HepG2 (cell line): ENCODE results near the gene GBP1. TPM values are rescaled to one million over a fixed set of nuclear protein-coding genes. Genes with fewer than 3 reads are reported as not detected.

Experiments used
- ATF1 ChIP-seq: IDR thresholded peaks from 2 replicates; pipeline ENCODE4 v1.6.1; 2016; ENCODE audit warnings: mild to moderate bottlenecking, control low read depth
- BCL6 ChIP-seq: IDR thresholded peaks from 2 replicates; pipeline ENCODE4 v1.6.1; 2016; ENCODE audit warnings: missing genetic modification reagents, missing compliant biosample characterization
- DMAP1 ChIP-seq: IDR thresholded peaks from 2 replicates; pipeline ENCODE4 v1.6.1; 2016
- DPF2 ChIP-seq: sonication (generic); formaldehyde crosslinking; IDR thresholded peaks from 2 replicates; pipeline ENCODE4 v1.4.0; 2020; ENCODE audit warnings: mild to moderate bottlenecking, low read depth, missing genetic modification reagents, borderline replicate concordance
- GRHL1 ChIP-seq: sonication (generic); formaldehyde crosslinking; conservative IDR thresholded peaks from 2 replicates; pipeline ENCODE4 v1.8.0; 2022; ENCODE audit warnings: missing genetic modification reagents
- HNF4A ChIP-seq: sonication (generic); formaldehyde crosslinking; IDR thresholded peaks from 2 replicates; pipeline ENCODE4 v1.4.0; 2020; ENCODE audit warnings: missing genetic modification reagents
- KDM4B ChIP-seq: sonication (generic); formaldehyde crosslinking; IDR thresholded peaks from 2 replicates; pipeline ENCODE4 v1.4.0; 2020; ENCODE audit warnings: missing genetic modification reagents
- NFYC ChIP-seq: IDR thresholded peaks from 2 replicates; pipeline ENCODE4 v1.6.1; 2016; ENCODE audit warnings: missing genetic modification reagents, missing compliant biosample characterization
- NKX3-1 ChIP-seq: sonication (generic); formaldehyde crosslinking; IDR thresholded peaks from 2 replicates; pipeline ENCODE4 v1.5.0; 2020; ENCODE audit warnings: missing genetic modification reagents
- PAX8 ChIP-seq: sonication (generic); formaldehyde crosslinking; IDR thresholded peaks from 2 replicates; pipeline ENCODE4 v1.8.0; 2022; ENCODE audit warnings: mild to moderate bottlenecking, missing genetic modification reagents, borderline replicate concordance
- RORA ChIP-seq: sonication (generic); formaldehyde crosslinking; IDR thresholded peaks from 2 replicates; pipeline ENCODE4 v1.5.0; 2020; ENCODE audit warnings: mild to moderate bottlenecking, missing genetic modification reagents, moderate library complexity
- SALL1 ChIP-seq: sonication (generic); formaldehyde crosslinking; IDR thresholded peaks from 2 replicates; pipeline ENCODE4 v1.8.0; 2022; ENCODE audit warnings: mild to moderate bottlenecking, missing genetic modification reagents
- TCF12 ChIP-seq, 2 experiments: fragments of 450-650 bp in 1 of 2; sonication (generic) in 1 of 2; formaldehyde crosslinking in 1 of 2; IDR thresholded peaks; 2 replicates each; pipeline versions ENCODE4 v1.6.1 to v1.8.0; 2017 to 2022; ENCODE audit warnings: antibody characterized with exemption in 1 of 2, mild to moderate bottlenecking in 1 of 2, missing genetic modification reagents in 1 of 2, moderate library complexity in 1 of 2
- TFAP4 ChIP-seq: sonication (generic); IDR thresholded peaks from 2 replicates; pipeline ENCODE4 v1.6.1; 2016; ENCODE audit warnings: low read depth, borderline replicate concordance
- XRCC5 ChIP-seq: fragments of 200-400 bp; formaldehyde crosslinking; optimal IDR thresholded peaks from 2 replicates; pipeline ENCODE3; 2017; ENCODE audit warnings: mild to moderate bottlenecking, low read length
- ZNF232 ChIP-seq: sonication (generic); formaldehyde crosslinking; IDR thresholded peaks from 2 replicates; pipeline ENCODE4 v1.4.0; 2020; ENCODE audit warnings: missing genetic modification reagents, borderline replicate concordance
- ZNF383 ChIP-seq: sonication (generic); formaldehyde crosslinking; IDR thresholded peaks from 2 replicates; pipeline ENCODE4 v1.4.0; 2020; ENCODE audit warnings: missing genetic modification reagents, mild to moderate bottlenecking, borderline replicate concordance
- ZNF432 ChIP-seq: sonication (generic); formaldehyde crosslinking; IDR thresholded peaks from 2 replicates; pipeline ENCODE4 v1.5.0; 2020; ENCODE audit warnings: missing genetic modification reagents, mild to moderate bottlenecking, borderline replicate concordance
- ZNF678 ChIP-seq: sonication (generic); formaldehyde crosslinking; IDR thresholded peaks from 2 replicates; pipeline ENCODE4 v1.4.0; 2020; ENCODE audit warnings: mild to moderate bottlenecking, missing genetic modification reagents
- ZNF740 ChIP-seq: sonication (generic); formaldehyde crosslinking; IDR thresholded peaks from 2 replicates; pipeline ENCODE4 v1.4.0; 2020; ENCODE audit warnings: missing genetic modification reagents
- ZNF777 ChIP-seq: sonication (generic); formaldehyde crosslinking; IDR thresholded peaks from 2 replicates; pipeline ENCODE4 v1.4.0; 2020; ENCODE audit warnings: missing genetic modification reagents
- ZSCAN22 ChIP-seq: sonication (generic); formaldehyde crosslinking; IDR thresholded peaks from 2 replicates; pipeline ENCODE4 v1.4.0; 2020; ENCODE audit warnings: mild to moderate bottlenecking, missing genetic modification reagents
- polyA plus RNA-seq, 8 experiments: library from polyadenylated mRNA; depleted of rRNA in 3 of 8; stranded (reverse) in 7 of 8; unstranded in 1 of 8; fragments of >200 nt; fragmentation: Illumina TruSeq in 4 of 8; extraction: Trizol in 4 of 8; gene quantifications; 2 replicates each; pipeline versions ENCODE4 v1.2.1 to v1.2.3, GENCODE V29; 2011 to 2016; ENCODE audit warnings: low read depth in 4 of 8, missing spikeins in 1 of 8, mixed read lengths in 1 of 8; ENCODE audit not compliant: insufficient read depth in 1 of 8
- total RNA-seq, 5 experiments: library from RNA; depleted of rRNA; stranded (reverse); fragments of >200 nt; fragmentation: Illumina TruSeq; extraction: Trizol; gene quantifications; 2 replicates each; pipeline ENCODE4 v1.2.3, GENCODE V29; 2016; ENCODE audit warnings: low read depth in 1 of 5
- TF ChIP-seq, protein P1 (sequence below): sonication (generic); formaldehyde crosslinking; IDR thresholded peaks from 2 replicates; pipeline ENCODE4 v1.4.0; 2020; ENCODE audit warnings: missing genetic modification reagents
- TF ChIP-seq, protein P2 (sequence below): sonication (generic); formaldehyde crosslinking; IDR thresholded peaks from 2 replicates; pipeline ENCODE4 v1.8.0; 2022; ENCODE audit warnings: mild to moderate bottlenecking, missing genetic modification reagents, moderate library complexity
- TF ChIP-seq, protein P3 (sequence below): IDR thresholded peaks from 2 replicates; pipeline ENCODE4 v1.6.1; 2016; ENCODE audit warnings: missing genetic modification reagents, missing compliant biosample characterization

Gene GBP1
- total and polyA plus RNA-seq, 2 of the 13 experiments (the other 11 are each of a cell fraction or from before 2014, with no cell fraction given), result 0.62 to 2.3 TPM

DNA sequence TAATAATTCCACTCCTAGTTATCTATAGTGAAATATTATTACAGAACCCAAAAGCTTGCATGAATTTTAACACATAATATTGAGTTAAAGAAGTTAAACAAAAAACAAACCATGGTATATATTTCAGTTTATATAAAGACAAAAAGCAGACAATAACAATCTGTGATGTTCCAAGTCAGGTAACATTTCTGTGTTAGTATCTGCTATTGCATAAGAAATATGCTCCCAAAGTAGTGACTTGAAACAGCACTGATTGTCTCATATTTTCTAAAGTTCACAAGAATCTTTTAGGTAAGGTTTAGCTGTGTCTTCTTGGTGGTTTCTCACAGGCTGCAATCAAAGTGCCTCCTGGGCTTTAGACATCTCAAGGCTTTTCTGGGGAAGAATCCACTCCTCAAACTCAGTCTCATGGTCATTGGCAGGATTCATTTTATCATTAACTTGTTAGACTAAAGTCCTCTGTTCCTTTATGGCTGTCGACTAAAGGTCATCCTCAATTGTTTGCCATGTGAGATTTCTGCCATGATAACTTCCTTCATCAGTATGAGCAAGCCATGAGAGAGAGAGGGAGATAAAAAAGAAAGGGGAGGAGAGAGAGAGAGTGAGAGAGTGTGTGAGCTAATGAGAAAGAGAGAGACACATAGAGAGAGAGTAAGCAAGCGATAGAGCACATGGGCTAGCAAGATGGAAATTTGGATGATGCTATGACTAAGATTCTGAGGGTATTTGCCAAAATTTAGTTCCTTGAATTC, 19.9 kb downstream of the GBP1 start (continued):
- TF ChIP-seq TFAP4 (no peak), ZNF432 (CRISPR knock-in tag) (no peak), HNF4A (peak; percentile 97), ZNF232 (CRISPR knock-in tag) (no peak), ZSCAN22 (CRISPR knock-in tag) (no peak), PAX8 (CRISPR knock-in tag) (no peak), ZNF383 (no peak), XRCC5 (no peak), TCF12 (IDR thresholded peaks at IDR 0.05) (no peak), TCF12 (CRISPR knock-in tag; IDR thresholded peaks at IDR 0.05) (no peak), NFYC (CRISPR knock-in tag) (no peak), SALL1 (CRISPR knock-in tag) (peak; percentile 59; the same call in 1 of the 2 replicates), DPF2 (CRISPR knock-in tag) (peak; percentile 76; the same call in 1 of the 2 replicates), NKX3-1 (CRISPR knock-in tag) (peak; percentile 34; the same call in 1 of the 2 replicates), RORA (CRISPR knock-in tag) (no peak), BCL6 (CRISPR knock-in tag) (peak; percentile 86), DMAP1 (CRISPR knock-in tag) (peak; percentile 71), ZNF777 (CRISPR knock-in tag) (no peak), ZNF740 (no peak), KDM4B (CRISPR knock-in tag) (no peak), ATF1 (CRISPR knock-in tag) (peak; percentile 3; the same call in 1 of the 2 replicates), GRHL1 (no peak), ZNF678 (CRISPR knock-in tag) (no peak)
- TF ChIP-seq, protein P1, sequence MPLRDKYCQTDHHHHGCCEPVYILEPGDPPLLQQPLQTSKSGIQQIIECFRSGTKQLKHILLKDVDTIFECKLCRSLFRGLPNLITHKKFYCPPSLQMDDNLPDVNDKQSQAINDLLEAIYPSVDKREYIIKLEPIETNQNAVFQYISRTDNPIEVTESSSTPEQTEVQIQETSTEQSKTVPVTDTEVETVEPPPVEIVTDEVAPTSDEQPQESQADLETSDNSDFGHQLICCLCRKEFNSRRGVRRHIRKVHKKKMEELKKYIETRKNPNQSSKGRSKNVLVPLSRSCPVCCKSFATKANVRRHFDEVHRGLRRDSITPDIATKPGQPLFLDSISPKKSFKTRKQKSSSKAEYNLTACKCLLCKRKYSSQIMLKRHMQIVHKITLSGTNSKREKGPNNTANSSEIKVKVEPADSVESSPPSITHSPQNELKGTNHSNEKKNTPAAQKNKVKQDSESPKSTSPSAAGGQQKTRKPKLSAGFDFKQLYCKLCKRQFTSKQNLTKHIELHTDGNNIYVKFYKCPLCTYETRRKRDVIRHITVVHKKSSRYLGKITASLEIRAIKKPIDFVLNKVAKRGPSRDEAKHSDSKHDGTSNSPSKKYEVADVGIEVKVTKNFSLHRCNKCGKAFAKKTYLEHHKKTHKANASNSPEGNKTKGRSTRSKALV (CRISPR knock-in tag), result no peak
- TF ChIP-seq, protein P2, sequence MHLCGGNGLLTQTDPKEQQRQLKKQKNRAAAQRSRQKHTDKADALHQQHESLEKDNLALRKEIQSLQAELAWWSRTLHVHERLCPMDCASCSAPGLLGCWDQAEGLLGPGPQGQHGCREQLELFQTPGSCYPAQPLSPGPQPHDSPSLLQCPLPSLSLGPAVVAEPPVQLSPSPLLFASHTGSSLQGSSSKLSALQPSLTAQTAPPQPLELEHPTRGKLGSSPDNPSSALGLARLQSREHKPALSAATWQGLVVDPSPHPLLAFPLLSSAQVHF, result no peak
- TF ChIP-seq, protein P3, sequence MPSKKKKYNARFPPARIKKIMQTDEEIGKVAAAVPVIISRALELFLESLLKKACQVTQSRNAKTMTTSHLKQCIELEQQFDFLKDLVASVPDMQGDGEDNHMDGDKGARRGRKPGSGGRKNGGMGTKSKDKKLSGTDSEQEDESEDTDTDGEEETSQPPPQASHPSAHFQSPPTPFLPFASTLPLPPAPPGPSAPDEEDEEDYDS, result 0 out of 2 replicates have a peak, but pooled peaks have one; percentile 29
